GM18517 (cell line): ENCODE measurements around the gene FFAR2.

ENCODE experiments used
- ATAC-seq: cut with Tn5 transposase; IDR thresholded peaks from one replicate; pipeline ENCODE4 v1.9.1; 2021; ENCODE audit warnings: mild to moderate bottlenecking, moderate library complexity; ENCODE audit not compliant: unreplicated experiment

The FFAR2 gene

GRCh38 chr19:35484252-35485036 is 36.4 kb downstream of the FFAR2 start:
- ATAC-seq = peak; percentile 69

GRCh38 chr19:35486268-35486708 is 38.2 kb downstream of the FFAR2 start:
- ATAC-seq = no peak

GRCh38 chr19:35487656-35488182 is 39.7 kb downstream of the FFAR2 start:
- ATAC-seq = no peak

- ATAC-seq = no peak
Observed at GRCh38 chr19:35488677-35489076, 40.6 kb downstream of the FFAR2 start.

GRCh38 chr19:35490364-35490763 is 42.3 kb downstream of the FFAR2 start, which contains the start of gene KRTDAP:
Gene KRTDAP, minus strand, starts transcription at chr19:35490464. Its CDS starts 22 bp downstream, at chr19:35490442.
- no peak for ATAC-seq

GRCh38 chr19:35491836-35492360 is 43.8 kb downstream of the FFAR2 start:
- no peak for ATAC-seq

GRCh38 chr19:35493971-35494370 is 45.9 kb downstream of the FFAR2 start:
- ATAC-seq = no peak

GRCh38 chr19:35495107-35496064 is 47.3 kb downstream of the FFAR2 start:
- ATAC-seq = no peak

GRCh38 chr19:35497406-35497805 is 49.3 kb downstream of the FFAR2 start:
- ATAC-seq = no peak

- no peak for ATAC-seq
Observed at GRCh38 chr19:35498220-35498619, 50.2 kb downstream of the FFAR2 start.

GRCh38 chr19:35498984-35499527 is 51.0 kb downstream of the FFAR2 start:
- ATAC-seq = no peak

GRCh38 chr19:35500611-35501010 is 52.6 kb downstream of the FFAR2 start:
- no peak for ATAC-seq
